Heart left ventricle (tissue), 13 donors: ENCODE measurements around the gene SSR1.

Experiments used
- POLR2A ChIP-seq, 2 donors: fragments of 450-650 bp; IDR thresholded peaks; one replicate each; pipeline ENCODE4 v1.6.1; 2017; ENCODE audit warnings: antibody characterized with exemption in 2 of 2, mild to moderate bottlenecking in 2 of 2, moderate library complexity in 2 of 2
- TF ChIP-seq, protein P1 (sequence below), 12 donors: fragments of 200-600 bp; sonication (generic) in 4 of 12; IDR thresholded peaks; one replicate each; pipeline versions ENCODE4 v1.5.0 to v1.8.0; 2018 to 2022; ENCODE audit warnings: antibody characterized with exemption in 12 of 12, mild to moderate bottlenecking in 5 of 12
- donor health status: ischemic (EF 13 %, LVEDD 7.1; RV severe dilation, severe dysfunction).
- donor health status: DM: no; HTN: yes; CAD: no.
- donor health status: DM: no; HTN: no; CAD: no.
- donor health status: ischemic (EF 25% LVEDD 6.9; RV normal size, moderate dysfunction).
- donor health status: ischemic (EF 25% LVEDD 5.7; RV mildly dilated, moderate dysfunction).
- donor health status: ischemic (EF 35%, LVEDD 5.7; RV mildly dilated, moderate dysfunction).
- donor health status: nonischemic (EF 11% LVEDD 7.7; RV severe dilation, severe dysfunction).
- donor health status: DM: yes; HTN: yes; CAD: no.
- donor health status: PGD.
- donor health status: ischemic (EF 29% LVEDD 5.4; RV normal size, mild dysfunction).
- donor health status: nonischemic (EF 23%, LVEDD 6.1; RV moderate dilation, normal function).

DNA sequence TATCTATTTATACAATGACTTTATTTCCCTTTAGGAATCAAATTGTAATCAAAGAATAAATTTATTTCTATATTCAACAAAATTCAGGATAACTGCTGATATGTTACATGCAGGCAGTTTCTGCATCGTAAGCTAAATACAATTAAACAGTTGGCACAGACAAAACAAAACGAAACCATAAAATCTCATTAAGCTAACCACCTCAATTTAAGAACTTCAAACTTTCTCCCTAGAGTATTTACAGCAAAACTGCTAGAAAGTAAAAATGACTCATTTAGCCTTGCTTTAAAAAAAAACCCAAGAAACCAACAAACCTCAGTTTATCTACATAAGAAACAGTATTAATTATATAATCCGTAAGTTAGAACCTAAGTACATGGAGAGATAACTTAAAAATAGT, 17.1 kb downstream of the SSR1 start:
- TF ChIP-seq POLR2A (IDR thresholded peaks at IDR 0.05) = no peak
- TF ChIP-seq, protein P1, sequence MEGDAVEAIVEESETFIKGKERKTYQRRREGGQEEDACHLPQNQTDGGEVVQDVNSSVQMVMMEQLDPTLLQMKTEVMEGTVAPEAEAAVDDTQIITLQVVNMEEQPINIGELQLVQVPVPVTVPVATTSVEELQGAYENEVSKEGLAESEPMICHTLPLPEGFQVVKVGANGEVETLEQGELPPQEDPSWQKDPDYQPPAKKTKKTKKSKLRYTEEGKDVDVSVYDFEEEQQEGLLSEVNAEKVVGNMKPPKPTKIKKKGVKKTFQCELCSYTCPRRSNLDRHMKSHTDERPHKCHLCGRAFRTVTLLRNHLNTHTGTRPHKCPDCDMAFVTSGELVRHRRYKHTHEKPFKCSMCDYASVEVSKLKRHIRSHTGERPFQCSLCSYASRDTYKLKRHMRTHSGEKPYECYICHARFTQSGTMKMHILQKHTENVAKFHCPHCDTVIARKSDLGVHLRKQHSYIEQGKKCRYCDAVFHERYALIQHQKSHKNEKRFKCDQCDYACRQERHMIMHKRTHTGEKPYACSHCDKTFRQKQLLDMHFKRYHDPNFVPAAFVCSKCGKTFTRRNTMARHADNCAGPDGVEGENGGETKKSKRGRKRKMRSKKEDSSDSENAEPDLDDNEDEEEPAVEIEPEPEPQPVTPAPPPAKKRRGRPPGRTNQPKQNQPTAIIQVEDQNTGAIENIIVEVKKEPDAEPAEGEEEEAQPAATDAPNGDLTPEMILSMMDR (IDR thresholded peaks at IDR 0.05) = no peak
